ENCODE measurements around the gene DES. TPM values are rescaled to one million over a fixed set of nuclear protein-coding genes. Genes with fewer than 3 reads are reported as not detected.

Gene DES
- polyA plus RNA-seq, 1 donor from 2014 or later: not detected

- no peaks in the 10 kb centered on the region for H3K9me3 ChIP-seq (ENCODE audit: low read length)
- no peaks in the 10 kb centered on the region for H3K9me2 ChIP-seq (ENCODE audit: insufficient read depth, low read length)
- H3K36me3 ChIP-seq (ENCODE audit: insufficient read depth, low read length): no peaks in the 10 kb centered on the region
- no peak for TF ChIP-seq EZH2 (IDR thresholded peaks at IDR 0.05; ENCODE audit: borderline replicate concordance, insufficient read depth, low read length, poor library complexity, severe bottlenecking)
- TF ChIP-seq SMC3 (conservative IDR thresholded peaks at IDR 0.05; ENCODE audit: poor library complexity): peak; percentile 99
- TF ChIP-seq POLR2AphosphoS5 (IDR thresholded peaks at IDR 0.05): no peak
- TF ChIP-seq EP300 (conservative IDR thresholded peaks at IDR 0.05; ENCODE audit: poor library complexity, severe bottlenecking): no peak
- TF ChIP-seq CTCF (IDR thresholded peaks at IDR 0.05; ENCODE audit: poor library complexity, severe bottlenecking): peak; percentile 98
- no peak for TF ChIP-seq REST (IDR thresholded peaks at IDR 0.05; ENCODE audit: borderline replicate concordance)
- peak; percentile 98 for TF ChIP-seq RAD21 (conservative IDR thresholded peaks at IDR 0.05)
- no peak for TF ChIP-seq TAF1 (IDR thresholded peaks at IDR 0.05; ENCODE audit: low read depth)
- TF ChIP-seq MXI1 (conservative IDR thresholded peaks at IDR 0.05; ENCODE audit: poor library complexity, severe bottlenecking): peak; percentile 29
- H3K79me2 ChIP-seq (replicated peaks; ENCODE audit: insufficient read depth, low read length): no peaks in the 10 kb centered on the region
- no peak overlapping the region for H3K4me2 ChIP-seq (ENCODE audit: low read length)
- H3K4me3 ChIP-seq (ENCODE audit: low read length): no peak overlapping the region
- H3K9ac ChIP-seq (ENCODE audit: low read length): peak overlapping the region; percentile 17
- no peak overlapping the region for H2AFZ ChIP-seq (ENCODE audit: low read depth, low read length)
- no peaks in the 10 kb centered on the region for H3K27me3 ChIP-seq (ENCODE audit: insufficient read depth, low read depth, low read length)
- H3F3A ChIP-seq (ENCODE audit: insufficient read depth, low read length, poor library complexity, severe bottlenecking): no peaks in the 10 kb centered on the region
- no peaks in the 10 kb centered on the region for H4K20me1 ChIP-seq (ENCODE audit: insufficient read depth)
- no peak overlapping the region for H3K27ac ChIP-seq (ENCODE audit: low read length)
Measured at GRCh38 chr2:219402665-219403515, 15.3 kb upstream of the DES start.

- H3K79me2 ChIP-seq (replicated peaks; ENCODE audit: insufficient read depth, low read length): no peaks in the 10 kb centered on the region
- H3K27me3 ChIP-seq (ENCODE audit: insufficient read depth, low read depth, low read length): no peaks in the 10 kb centered on the region
- H3K9ac ChIP-seq (ENCODE audit: low read length): no peak overlapping the region
- H3K4me3 ChIP-seq (ENCODE audit: low read length): no peak overlapping the region
- no peaks in the 10 kb centered on the region for H3K9me2 ChIP-seq (ENCODE audit: insufficient read depth, low read length)
- no peak overlapping the region for H3K4me2 ChIP-seq (ENCODE audit: low read length)
- no peaks in the 10 kb centered on the region for H4K20me1 ChIP-seq (ENCODE audit: insufficient read depth)
- no peaks in the 10 kb centered on the region for H3K36me3 ChIP-seq (ENCODE audit: insufficient read depth, low read length)
- no peaks in the 10 kb centered on the region for H3F3A ChIP-seq (ENCODE audit: insufficient read depth, low read length, poor library complexity, severe bottlenecking)
- H3K27ac ChIP-seq (ENCODE audit: low read length): no peak overlapping the region
- H2AFZ ChIP-seq (ENCODE audit: low read depth, low read length): no peak overlapping the region
- no peak for TF ChIP-seq EP300 (conservative IDR thresholded peaks at IDR 0.05; ENCODE audit: poor library complexity, severe bottlenecking)
- no peak for TF ChIP-seq EZH2 (IDR thresholded peaks at IDR 0.05; ENCODE audit: borderline replicate concordance, insufficient read depth, low read length, poor library complexity, severe bottlenecking)
- TF ChIP-seq CTCF (IDR thresholded peaks at IDR 0.05; ENCODE audit: poor library complexity, severe bottlenecking): no peak
- TF ChIP-seq REST (IDR thresholded peaks at IDR 0.05; ENCODE audit: borderline replicate concordance): no peak
- no peak for TF ChIP-seq SMC3 (conservative IDR thresholded peaks at IDR 0.05; ENCODE audit: poor library complexity)
- TF ChIP-seq TAF1 (IDR thresholded peaks at IDR 0.05; ENCODE audit: low read depth): no peak
- TF ChIP-seq MXI1 (conservative IDR thresholded peaks at IDR 0.05; ENCODE audit: poor library complexity, severe bottlenecking): no peak
- TF ChIP-seq RAD21 (conservative IDR thresholded peaks at IDR 0.05): no peak
- TF ChIP-seq POLR2AphosphoS5 (IDR thresholded peaks at IDR 0.05): no peak
- H3K9me3 ChIP-seq (ENCODE audit: low read length): no peaks in the 10 kb centered on the region
Measured at GRCh38 chr2:219403861-219404260, 14.3 kb upstream of the DES start.
